K562 (cell line): Measurements from ENCODE around the gene ERAL1. TPM values are rescaled to one million over a fixed set of nuclear protein-coding genes. Genes with fewer than 3 reads are reported as not detected.

Experiments used
- CBFA2T2 ChIP-seq: fragments of 450-650 bp; conservative IDR thresholded peaks from 2 replicates; pipeline ENCODE4 v1.6.1; 2017; ENCODE audit warnings: mild to moderate bottlenecking
- DACH1 ChIP-seq: fragments of 450-650 bp; IDR thresholded peaks from 2 replicates; pipeline ENCODE4 v1.6.1; 2018; ENCODE audit not compliant: partially characterized antibody
- GTF2E2 ChIP-seq: fragments of 200-800 bp; sonication (Bioruptor generic); IDR thresholded peaks from 2 replicates; pipeline ENCODE4 v1.6.1; 2016; ENCODE audit warnings: missing genetic modification characterization, missing compliant biosample characterization
- HDGF ChIP-seq: fragments of 450-650 bp; IDR thresholded peaks from 2 replicates; pipeline ENCODE4 v1.6.1; 2016
- HIVEP1 ChIP-seq: fragments of 250-450 bp; sonication (Bioruptor Pico); IDR thresholded peaks from 2 replicates; pipeline ENCODE4 v1.4.0; 2020; ENCODE audit warnings: mild to moderate bottlenecking
- ILK ChIP-seq: fragments of 450-650 bp; IDR thresholded peaks from 2 replicates; pipeline ENCODE4 v1.6.1; 2016; ENCODE audit warnings: missing genetic modification characterization, low read depth, mild to moderate bottlenecking, missing compliant biosample characterization, moderate library complexity, borderline replicate concordance
- LARP7 ChIP-seq: fragments of 450-650 bp; IDR thresholded peaks from 2 replicates; pipeline ENCODE4 v1.6.1; 2016
- MAFF ChIP-seq: IDR thresholded peaks from 2 replicates; pipeline ENCODE4 v1.6.1; 2012; ENCODE audit warnings: low read length, improper control_type of control experiment
- MAX ChIP-seq: sonication (generic); formaldehyde crosslinking; IDR thresholded peaks from 2 replicates; pipeline ENCODE4 v1.9.0; 2022; ENCODE audit warnings: mild to moderate bottlenecking, missing genetic modification reagents
- RB1 ChIP-seq: fragments of 450-650 bp; IDR thresholded peaks from 2 replicates; pipeline ENCODE4 v1.6.1; 2017; ENCODE audit warnings: low read depth, mild to moderate bottlenecking
- SP1 ChIP-seq: sonication (generic); formaldehyde crosslinking; IDR thresholded peaks from 2 replicates; pipeline ENCODE4 v1.8.1; 2022; ENCODE audit warnings: mild to moderate bottlenecking, missing genetic modification reagents
- SUPT5H ChIP-seq: fragments of 450-650 bp; IDR thresholded peaks from 2 replicates; pipeline ENCODE4 v1.6.1; 2016
- TCF15 ChIP-seq: fragments of 250-450 bp; sonication (Bioruptor Pico); IDR thresholded peaks from 2 replicates; pipeline ENCODE4 v1.8.0; 2022; ENCODE audit warnings: moderate library complexity, mild to moderate bottlenecking, inconsistent platforms
- WHSC1 ChIP-seq: IDR thresholded peaks from one replicate; pipeline ENCODE4 v1.6.1; 2012; ENCODE audit warnings: low read length, control low read depth, inconsistent platforms
- ZBTB5 ChIP-seq: fragments of 450-650 bp; IDR thresholded peaks from 2 replicates; pipeline ENCODE4 v1.6.1; 2017; ENCODE audit warnings: antibody characterized with exemption
- ZBTB7A ChIP-seq: IDR thresholded peaks from 2 replicates; pipeline ENCODE4 v1.6.1; 2011; ENCODE audit warnings: low read depth, mild to moderate bottlenecking, low read length, moderate library complexity, borderline replicate concordance; ENCODE audit not compliant: control insufficient read depth
- ZNF318 ChIP-seq, 2 experiments: fragments of 450-650 bp; IDR thresholded peaks; 2 replicates each; pipeline ENCODE4 v1.6.1; 2016; ENCODE audit warnings: mild to moderate bottlenecking in 2 of 2, borderline replicate concordance in 1 of 2, low read depth in 1 of 2, moderate library complexity in 1 of 2
- ZNF584 ChIP-seq: fragments of 200-800 bp; sonication (Bioruptor generic); IDR thresholded peaks from 2 replicates; pipeline ENCODE4 v1.6.1; 2016; ENCODE audit warnings: low read depth, mild to moderate bottlenecking, missing genetic modification characterization, missing compliant biosample characterization
- polyA plus RNA-seq, 8 experiments: library from polyadenylated mRNA; depleted of rRNA in 4 of 8; stranded (reverse) in 5 of 8; unstranded in 3 of 8; fragments of >200 nt; fragmentation: Nextera tagmentation in 2 of 8; fragmentation: Illumina TruSeq in 1 of 8; extraction: Ambion mirVana in 2 of 8; extraction: Trizol in 1 of 8; gene quantifications; 2 replicates each; pipeline versions ENCODE4 v1.2.1 to v1.2.3, GENCODE V29; 2011 to 2014; ENCODE audit warnings: inconsistent platforms in 1 of 8, missing spikeins in 1 of 8
- total RNA-seq, 7 experiments: library from RNA; depleted of rRNA in 6 of 7; stranded (reverse); fragments of >200 nt in 6 of 7; fragmentation: Illumina TruSeq in 2 of 7; extraction: Trizol in 2 of 7; gene quantifications; 2 replicates each; pipeline versions ENCODE4 v1.2.1 to v1.2.3, GENCODE V29; 2011 to 2021; ENCODE audit warnings: low replicate concordance in 1 of 7

Gene ERAL1
- total and polyA plus RNA-seq, 9 of the 15 experiments (the other 6 are each of a cell fraction or from before 2014, with no cell fraction given): 37.5 to 351 (median 106) TPM

- no peak for TF ChIP-seq ZNF318 (IDR thresholded peaks at IDR 0.05; ENCODE audit: borderline replicate concordance in 1 of 2, low read depth in 1 of 2)
- no peak; the same call in 1 of the 2 replicates for TF ChIP-seq SUPT5H
- no peak for TF ChIP-seq HIVEP1
- TF ChIP-seq MAX (CRISPR knock-in tag): peak; percentile 47; the same call in 1 of the 2 replicates
- peak; percentile 96 for TF ChIP-seq RB1
- no peak for TF ChIP-seq ZBTB5
- TF ChIP-seq ZNF584 (CRISPR knock-in tag): peak; percentile 94
- peak; percentile 69 for TF ChIP-seq DACH1
- TF ChIP-seq WHSC1: peak; percentile 10
- TF ChIP-seq SP1 (CRISPR knock-in tag): peak; percentile 83
- peak; percentile 99 for TF ChIP-seq ZBTB7A
- peak; percentile 100 for TF ChIP-seq CBFA2T2
- peak; percentile 21; the same call in 1 of the 2 replicates for TF ChIP-seq MAFF
- peak; percentile 21; the same call in 1 of the 2 replicates for TF ChIP-seq GTF2E2 (tag)
- TF ChIP-seq ILK (tag): no peak
- TF ChIP-seq LARP7: no peak; the same call in 1 of the 2 replicates
- peak; percentile 72 for TF ChIP-seq HDGF
- TF ChIP-seq TCF15: peak; percentile 54
Observed at GRCh38 chr17:28864991-28865849, 10.4 kb downstream of the ERAL1 start (continued).
